Measurements from ENCODE around the gene FAAP20. TPM values are rescaled to one million over a fixed set of nuclear protein-coding genes. Genes with fewer than 3 reads are reported as not detected.

FAAP20 gene
- total RNA-seq, 1 experiment from 2014 or later, result 72.1 TPM

- H3K27ac ChIP-seq, result no peak overlapping the region
- H3K9me3 ChIP-seq (ENCODE audit: insufficient read depth, low read depth), result no peaks in the 10 kb centered on the region
- ChIA-PET CTCF (no interaction called here), POLR2A (ENCODE audit: unreplicated experiment) (no interaction called here)
- H2AFZ ChIP-seq, result no peak overlapping the region
- DNase-seq, result no peak
- peaks cover 27% of the 10 kb centered on the region; the same call in 1 of the 2 replicates for H3F3A ChIP-seq (ENCODE audit: insufficient read depth, low read depth)
- H3K79me2 ChIP-seq (ENCODE audit: low read depth), result no peaks in the 10 kb centered on the region
- no peaks in the 10 kb centered on the region for H3K36me3 ChIP-seq (ENCODE audit: low read depth)
- no peak overlapping the region for H3K4me2 ChIP-seq
- H3K4me1 ChIP-seq (replicated peaks; ENCODE audit: insufficient read depth), result peaks cover 40% of the 10 kb centered on the region
- no peaks in the 10 kb centered on the region for H3K9me2 ChIP-seq (ENCODE audit: insufficient read depth)
- intact Hi-C loops (cut with micrococcal nuclease; ENCODE audit: unreplicated experiment), result no loop called here
- H3K4me3 ChIP-seq, result no peak overlapping the region
- H4K20me1 ChIP-seq (ENCODE audit: insufficient read depth), result no peaks in the 10 kb centered on the region
- BruUV-seq (replicated peaks), result no TSS peak
- no peaks in the 10 kb centered on the region for H3K27me3 ChIP-seq (ENCODE audit: insufficient read depth, low read depth)
- TF ChIP-seq EZH2 (IDR thresholded peaks at IDR 0.05; ENCODE audit: low read depth), result no peak
- TF ChIP-seq, protein P1, sequence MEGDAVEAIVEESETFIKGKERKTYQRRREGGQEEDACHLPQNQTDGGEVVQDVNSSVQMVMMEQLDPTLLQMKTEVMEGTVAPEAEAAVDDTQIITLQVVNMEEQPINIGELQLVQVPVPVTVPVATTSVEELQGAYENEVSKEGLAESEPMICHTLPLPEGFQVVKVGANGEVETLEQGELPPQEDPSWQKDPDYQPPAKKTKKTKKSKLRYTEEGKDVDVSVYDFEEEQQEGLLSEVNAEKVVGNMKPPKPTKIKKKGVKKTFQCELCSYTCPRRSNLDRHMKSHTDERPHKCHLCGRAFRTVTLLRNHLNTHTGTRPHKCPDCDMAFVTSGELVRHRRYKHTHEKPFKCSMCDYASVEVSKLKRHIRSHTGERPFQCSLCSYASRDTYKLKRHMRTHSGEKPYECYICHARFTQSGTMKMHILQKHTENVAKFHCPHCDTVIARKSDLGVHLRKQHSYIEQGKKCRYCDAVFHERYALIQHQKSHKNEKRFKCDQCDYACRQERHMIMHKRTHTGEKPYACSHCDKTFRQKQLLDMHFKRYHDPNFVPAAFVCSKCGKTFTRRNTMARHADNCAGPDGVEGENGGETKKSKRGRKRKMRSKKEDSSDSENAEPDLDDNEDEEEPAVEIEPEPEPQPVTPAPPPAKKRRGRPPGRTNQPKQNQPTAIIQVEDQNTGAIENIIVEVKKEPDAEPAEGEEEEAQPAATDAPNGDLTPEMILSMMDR (conservative IDR thresholded peaks at IDR 0.05), result no peak
Observed at GRCh38 chr1:2206813-2207487, 12.4 kb upstream of the FAAP20 start.

- intact Hi-C loops (cut with micrococcal nuclease; ENCODE audit: unreplicated experiment), result loop anchor here (2.0 kb wide), 1 partner anchor 381 kb away; the partner anchor contains the start of gene PRXL2B
Observed at GRCh38 chr1:2205191-2205952, 10.8 kb upstream of the FAAP20 start.

More at GRCh38 chr1:2205191-2205952, 10.8 kb upstream of the FAAP20 start:
- Histone ChIP-seq H3K9me3 (ENCODE audit: insufficient read depth, low read depth) (no peaks in the 10 kb centered on the region), H3K4me1 (replicated peaks; ENCODE audit: insufficient read depth) (peaks cover 40% of the 10 kb centered on the region), H3K4me2 (peak overlapping the region; percentile 86), H3K27ac (no peak overlapping the region), H3K9me2 (ENCODE audit: insufficient read depth) (no peaks in the 10 kb centered on the region), H2AFZ (peak overlapping the region; percentile 82; the same call in 1 of the 2 replicates), H3F3A (ENCODE audit: insufficient read depth, low read depth) (peaks cover 27% of the 10 kb centered on the region; the same call in 1 of the 2 replicates), H3K36me3 (ENCODE audit: low read depth) (no peaks in the 10 kb centered on the region), H3K4me3 (peak overlapping the region; percentile 60), H3K27me3 (ENCODE audit: insufficient read depth, low read depth) (no peaks in the 10 kb centered on the region), H3K79me2 (ENCODE audit: low read depth) (no peaks in the 10 kb centered on the region), H4K20me1 (ENCODE audit: insufficient read depth) (no peaks in the 10 kb centered on the region)
- BruUV-seq (replicated peaks), result no TSS peak
- ChIA-PET POLR2A (ENCODE audit: unreplicated experiment) (interaction anchor here (0.6 to 1.1 kb wide), 3 partner anchors 22 to 186 kb away, joined by 4 to 21 read pairs (median 9); partner anchors contain the start of genes MORN1, RER1 and SKI), CTCF (interaction anchor here (0.6 kb wide), 1 partner anchor 186 kb away, joined by 4 read pairs; the partner anchor contains the start of gene RER1)
- TF ChIP-seq, protein P1 (conservative IDR thresholded peaks at IDR 0.05), result no peak
- no peak for TF ChIP-seq EZH2 (IDR thresholded peaks at IDR 0.05; ENCODE audit: low read depth)
- DNase-seq, result peak; percentile 56 to 90

All from PC-9 (cell line).